CD4-positive, alpha-beta T cell treated with Interleukin-17A for 1 hour (primary cell): ENCODE data around the gene KMT2E.
"Not testable (repeated sequence)": the region's sequence is repeated elsewhere in the genome, so short reads cannot be mapped to it uniquely, and the experiment has no call there.

ENCODE experiments used
- DNase-seq: peaks from one replicate; pipeline ENCODE4 v3.0.0-alpha.2; 2020

KMT2E gene, protein sequence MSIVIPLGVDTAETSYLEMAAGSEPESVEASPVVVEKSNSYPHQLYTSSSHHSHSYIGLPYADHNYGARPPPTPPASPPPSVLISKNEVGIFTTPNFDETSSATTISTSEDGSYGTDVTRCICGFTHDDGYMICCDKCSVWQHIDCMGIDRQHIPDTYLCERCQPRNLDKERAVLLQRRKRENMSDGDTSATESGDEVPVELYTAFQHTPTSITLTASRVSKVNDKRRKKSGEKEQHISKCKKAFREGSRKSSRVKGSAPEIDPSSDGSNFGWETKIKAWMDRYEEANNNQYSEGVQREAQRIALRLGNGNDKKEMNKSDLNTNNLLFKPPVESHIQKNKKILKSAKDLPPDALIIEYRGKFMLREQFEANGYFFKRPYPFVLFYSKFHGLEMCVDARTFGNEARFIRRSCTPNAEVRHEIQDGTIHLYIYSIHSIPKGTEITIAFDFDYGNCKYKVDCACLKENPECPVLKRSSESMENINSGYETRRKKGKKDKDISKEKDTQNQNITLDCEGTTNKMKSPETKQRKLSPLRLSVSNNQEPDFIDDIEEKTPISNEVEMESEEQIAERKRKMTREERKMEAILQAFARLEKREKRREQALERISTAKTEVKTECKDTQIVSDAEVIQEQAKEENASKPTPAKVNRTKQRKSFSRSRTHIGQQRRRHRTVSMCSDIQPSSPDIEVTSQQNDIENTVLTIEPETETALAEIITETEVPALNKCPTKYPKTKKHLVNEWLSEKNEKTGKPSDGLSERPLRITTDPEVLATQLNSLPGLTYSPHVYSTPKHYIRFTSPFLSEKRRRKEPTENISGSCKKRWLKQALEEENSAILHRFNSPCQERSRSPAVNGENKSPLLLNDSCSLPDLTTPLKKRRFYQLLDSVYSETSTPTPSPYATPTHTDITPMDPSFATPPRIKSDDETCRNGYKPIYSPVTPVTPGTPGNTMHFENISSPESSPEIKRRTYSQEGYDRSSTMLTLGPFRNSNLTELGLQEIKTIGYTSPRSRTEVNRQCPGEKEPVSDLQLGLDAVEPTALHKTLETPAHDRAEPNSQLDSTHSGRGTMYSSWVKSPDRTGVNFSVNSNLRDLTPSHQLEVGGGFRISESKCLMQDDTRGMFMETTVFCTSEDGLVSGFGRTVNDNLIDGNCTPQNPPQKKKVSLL (N-terminal part only)

DNA sequence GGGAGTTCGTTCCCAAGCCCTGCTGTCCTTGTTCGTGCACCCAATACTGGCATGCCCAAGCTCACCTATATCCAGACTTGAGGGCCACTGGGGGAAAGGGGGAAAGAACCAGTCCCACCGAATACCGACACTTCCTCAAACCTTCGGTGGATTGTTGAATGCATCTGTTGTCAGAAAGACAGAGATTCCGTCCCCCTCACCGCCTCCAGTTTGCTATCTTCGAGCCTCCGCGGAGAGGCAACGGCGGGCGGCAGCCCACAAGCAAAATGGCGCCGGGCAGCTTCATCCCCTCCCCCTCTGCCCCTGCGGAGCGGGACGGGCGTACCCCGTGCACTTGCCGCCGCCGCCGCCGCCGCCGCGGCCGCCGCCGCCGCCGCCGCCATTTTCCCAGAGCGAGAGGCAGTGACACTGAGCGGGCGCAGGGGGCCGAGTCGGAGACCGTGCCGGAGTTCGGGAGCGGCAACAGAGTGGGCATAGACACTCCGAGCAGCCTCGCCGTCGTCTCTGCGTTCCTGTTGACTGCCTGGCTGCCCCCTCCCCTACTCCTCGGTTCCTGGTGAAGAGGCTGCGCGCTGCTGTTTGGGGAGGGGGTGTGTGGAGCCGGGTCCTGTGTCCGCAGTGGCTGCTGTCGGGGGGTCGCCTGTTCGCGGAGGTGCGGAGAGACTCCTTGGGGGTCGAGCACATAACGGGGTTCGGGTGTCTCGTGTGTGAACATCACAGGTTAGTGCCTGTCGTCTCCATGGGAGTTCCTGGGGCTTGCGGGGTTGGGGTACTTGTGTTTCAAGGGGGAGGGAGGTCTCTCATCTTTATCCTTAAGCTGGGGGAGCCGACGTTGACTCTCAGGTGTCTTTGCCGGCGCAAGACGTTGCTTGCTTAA lies at the start of gene KMT2E:
Gene KMT2E, plus strand, starts transcription at position 390 of the 877 bp plus-strand sequence. CDS start 26,748 bp downstream, outside the sequence.
- DNase-seq = peak; percentile 94

DNA sequence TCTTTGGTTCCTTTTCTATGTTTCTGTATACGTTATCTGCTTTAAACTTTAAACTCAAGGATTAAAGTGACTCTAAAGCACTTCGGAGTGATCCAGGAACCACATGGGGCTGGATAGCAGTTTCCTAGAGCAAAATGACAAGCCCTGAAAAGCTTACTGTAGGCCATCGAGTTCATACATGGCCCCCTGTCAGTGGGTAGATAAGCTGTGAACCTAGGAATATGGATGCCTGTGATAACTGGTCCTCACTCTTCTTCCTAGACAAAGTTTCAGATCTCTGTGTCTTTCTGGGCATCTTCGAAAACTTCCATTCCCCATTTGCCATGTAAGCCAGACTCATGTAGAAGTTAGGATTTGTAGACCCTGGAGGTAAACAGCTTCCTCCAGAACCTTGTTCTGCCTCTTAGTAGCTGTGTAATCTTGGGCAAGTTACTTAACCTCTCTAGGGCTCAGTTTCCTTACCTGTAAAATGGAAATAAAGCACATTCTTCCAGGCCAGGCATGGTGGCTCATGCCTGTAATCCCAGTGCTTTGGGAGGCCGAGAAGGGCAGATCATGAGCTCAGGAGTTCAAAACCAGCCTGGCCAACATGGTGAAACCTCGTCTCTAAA lies 49.3 kb upstream of the KMT2E start:
- no peak for DNase-seq

DNA sequence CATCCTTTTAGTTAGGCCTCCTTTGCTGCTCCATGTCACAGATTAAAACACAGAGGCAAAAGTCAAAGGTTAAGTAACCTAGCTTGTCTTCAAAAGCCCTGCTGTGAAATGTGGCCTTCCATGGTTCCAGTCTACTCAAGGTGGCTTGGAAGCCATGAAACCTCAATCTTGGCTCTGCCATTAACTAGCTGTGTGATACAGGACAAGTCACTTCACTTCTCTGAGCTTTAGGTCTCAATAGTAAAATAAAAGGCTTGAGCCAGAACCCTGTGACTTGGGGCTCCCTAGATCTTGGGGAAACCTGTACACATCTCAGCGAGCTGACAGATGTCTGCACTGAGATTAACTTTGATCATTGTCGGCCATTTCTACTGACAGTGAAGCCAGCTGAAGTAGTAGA lies 48.0 kb upstream of the KMT2E start:
- DNase-seq = no peak

DNA sequence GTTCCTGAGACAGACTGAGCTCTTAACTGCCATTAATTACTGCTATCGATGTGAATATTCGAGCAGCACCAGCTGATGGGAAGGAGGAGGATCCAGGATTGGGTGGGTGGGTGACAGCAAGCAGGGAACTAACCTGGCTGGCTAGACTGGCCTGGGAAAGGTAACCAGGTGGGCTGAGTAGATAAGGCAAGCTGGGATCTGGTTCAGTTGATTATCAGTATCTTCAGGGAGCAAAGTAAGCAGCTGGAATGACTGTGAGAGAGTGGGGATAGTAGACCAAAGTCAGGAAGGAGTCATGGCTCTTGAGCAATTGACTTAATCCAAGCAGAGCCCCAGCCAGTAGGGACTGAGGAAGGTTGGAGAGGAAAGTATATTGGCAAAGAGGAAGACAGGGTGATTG lies 46.9 kb upstream of the KMT2E start:
- no peak for DNase-seq

DNA sequence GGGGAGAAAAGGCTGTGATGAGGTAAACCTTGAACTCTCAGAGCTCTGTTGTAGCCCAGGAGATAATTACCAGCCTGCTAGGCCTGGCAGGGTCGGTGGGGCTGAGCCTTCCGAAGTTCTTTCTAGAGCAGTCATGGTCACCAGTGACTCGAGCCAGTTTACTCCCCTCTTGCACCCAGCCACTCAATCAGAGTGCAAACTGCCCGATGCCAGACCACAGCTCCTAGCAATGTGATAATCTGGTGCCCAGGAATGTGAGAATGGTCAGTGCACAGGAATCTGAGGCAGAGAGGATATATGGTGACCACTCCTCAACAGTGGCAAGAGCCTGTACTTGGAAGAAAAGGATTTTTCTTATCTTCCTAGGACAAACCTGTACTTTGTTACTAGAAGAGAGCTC lies 46.4 kb upstream of the KMT2E start:
- no peak for DNase-seq

DNA sequence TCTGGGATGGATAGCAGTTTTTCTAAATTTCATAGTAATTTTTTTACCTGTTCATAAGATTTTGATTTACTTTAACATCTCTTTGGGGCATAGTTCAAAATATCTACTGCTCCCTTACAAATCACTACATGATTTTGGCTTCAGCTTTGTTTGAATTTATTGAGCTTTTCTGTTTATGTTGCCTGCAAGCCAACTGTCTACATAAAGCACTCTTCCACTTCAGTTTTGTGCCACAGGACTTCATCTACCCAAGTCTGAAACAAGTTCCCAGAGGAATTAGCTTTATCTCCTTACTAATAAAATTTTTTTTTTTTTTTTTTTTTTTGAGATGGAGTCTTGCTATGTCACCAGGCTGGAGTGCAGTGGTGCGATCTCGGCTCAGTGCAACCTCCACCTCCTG lies 45.4 kb upstream of the KMT2E start:
- DNase-seq = no peak

DNA sequence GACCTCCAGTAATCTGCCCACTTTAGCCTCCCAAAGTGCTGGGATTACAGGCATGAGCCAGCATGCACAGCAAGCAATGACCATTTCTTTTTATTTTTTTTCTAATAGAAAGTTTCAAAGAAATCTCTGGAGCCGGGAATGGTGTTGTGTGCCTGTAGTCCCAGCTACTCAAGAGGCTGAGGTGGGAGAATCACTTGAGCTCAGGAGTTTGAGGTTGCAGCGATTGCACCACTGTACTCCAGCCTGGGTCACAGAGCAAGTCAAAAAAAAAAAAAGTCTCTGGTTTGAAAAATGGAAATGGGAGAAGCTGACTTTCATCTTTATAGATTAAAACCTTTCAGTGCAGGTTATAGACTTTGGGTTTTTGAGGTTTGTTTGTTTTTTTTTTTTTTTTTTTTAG lies 44.8 kb upstream of the KMT2E start:
- DNase-seq = no peak

DNA sequence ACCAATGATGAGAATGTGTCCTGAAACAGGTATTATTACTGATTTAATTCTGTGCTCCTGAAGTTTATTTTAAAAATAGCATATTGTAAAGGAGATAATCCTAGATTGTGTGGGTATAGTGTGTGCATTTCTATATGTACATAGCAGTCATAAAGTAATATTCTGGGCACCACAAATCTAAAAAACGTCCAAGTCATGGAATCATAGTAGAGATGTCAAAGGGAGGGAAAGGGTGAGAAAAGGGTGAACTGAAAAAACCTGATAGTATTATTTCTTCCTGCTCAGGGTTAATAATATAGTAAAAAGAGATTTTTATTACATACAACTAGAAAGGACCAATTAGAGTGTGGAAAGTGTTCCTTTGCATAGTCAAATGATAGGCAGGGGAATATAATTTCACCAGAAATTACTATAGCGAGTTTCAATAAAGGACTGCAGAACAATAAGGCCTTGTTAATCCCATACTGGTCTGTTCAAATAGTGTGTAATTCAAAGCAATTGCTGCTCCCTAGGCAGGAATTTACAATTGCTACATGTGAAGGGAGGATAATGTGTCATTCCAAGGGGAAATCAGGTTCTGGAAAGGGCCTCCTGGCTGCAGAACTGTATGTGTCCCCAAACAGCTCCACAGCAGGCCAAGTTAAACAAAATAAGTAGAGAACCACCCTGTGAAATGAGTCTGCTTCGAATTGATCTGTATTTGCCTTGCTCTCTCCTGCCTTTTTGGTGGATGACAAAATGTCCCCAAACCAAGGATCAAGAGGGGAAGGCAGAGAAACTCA lies 42.5 kb upstream of the KMT2E start:
- DNase-seq = no peak

DNA sequence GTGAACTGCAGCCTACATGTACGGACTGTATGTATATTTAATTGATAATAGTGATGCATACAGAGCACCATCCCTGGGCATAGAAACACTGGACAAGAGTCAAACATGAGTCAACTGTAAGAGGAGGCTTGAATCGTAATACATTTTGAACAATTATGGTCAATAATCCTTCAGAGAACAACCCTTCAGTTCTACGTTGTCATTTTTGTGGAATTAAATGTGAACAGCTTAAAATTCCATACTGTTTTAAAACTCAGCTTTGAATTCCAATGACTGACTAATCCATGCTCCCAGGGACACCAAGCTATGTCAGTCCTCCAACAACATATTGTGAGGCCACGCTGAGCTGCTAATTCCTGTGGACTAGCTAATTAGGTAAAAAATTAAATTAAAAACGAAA lies 41.5 kb upstream of the KMT2E start:
- no peak for DNase-seq

DNA sequence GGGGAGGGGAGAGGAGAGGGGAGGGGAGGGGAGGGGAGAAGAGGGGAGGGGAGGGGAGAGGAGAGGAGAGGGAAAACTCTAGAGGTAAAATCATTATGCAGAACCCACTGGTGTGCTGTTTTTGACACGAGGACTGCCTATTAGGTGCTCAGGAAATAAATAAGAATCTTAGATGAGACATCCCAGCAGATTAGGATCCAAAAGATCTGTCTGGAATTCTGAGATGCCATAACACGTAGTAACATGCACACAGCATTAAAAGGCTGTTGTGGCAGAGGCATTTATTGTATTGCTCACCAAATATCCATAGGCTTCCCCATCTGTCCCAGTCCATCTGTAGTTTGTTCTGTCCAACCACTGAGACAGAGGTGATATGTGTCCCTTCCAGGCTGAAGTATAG lies 40.8 kb upstream of the KMT2E start:
- no peak for DNase-seq

DNA sequence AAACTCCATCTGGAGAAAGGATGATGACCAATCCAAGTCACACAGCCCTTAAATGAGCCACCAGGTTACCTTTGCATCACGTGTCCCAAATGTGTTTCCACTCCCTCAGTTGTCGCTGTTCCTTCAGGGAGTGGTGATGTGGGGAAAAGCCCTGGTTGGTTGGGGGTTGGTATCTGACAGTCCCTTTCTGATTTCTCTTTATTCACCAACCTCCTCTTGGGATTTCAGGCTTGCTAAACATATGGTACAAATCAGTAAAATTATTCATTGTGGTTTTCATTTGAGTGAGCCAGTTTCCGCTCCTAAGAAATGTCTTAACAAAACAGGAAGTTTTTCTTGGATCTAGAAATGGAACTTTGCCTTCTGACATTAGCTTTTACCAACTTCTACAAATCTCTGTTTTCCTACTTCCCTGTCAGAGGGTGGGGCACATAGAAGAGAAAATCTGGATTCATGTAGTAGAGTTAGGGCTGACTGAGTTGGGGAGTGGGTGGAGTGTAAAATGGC lies 40.0 kb upstream of the KMT2E start:
- no peak for DNase-seq

DNA sequence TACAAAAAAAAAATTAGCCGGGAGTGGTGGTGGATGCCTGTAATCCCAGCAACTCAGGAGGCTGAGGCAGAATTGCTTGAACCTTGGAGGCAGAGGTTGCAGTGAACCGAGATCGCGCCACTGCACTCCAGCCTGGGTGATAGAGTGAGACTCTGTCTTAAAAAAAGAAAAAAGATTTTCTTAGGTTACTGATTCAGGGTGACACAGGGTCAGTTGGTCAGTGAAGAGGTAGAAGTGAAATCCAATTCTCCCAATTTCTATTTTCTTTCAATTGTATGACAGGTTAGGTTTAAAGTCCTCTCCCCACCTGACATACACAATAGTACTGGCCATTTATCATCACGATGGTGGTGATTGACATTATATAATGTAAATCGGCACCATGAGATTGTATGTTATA lies 38.5 kb upstream of the KMT2E start:
- not testable (repeated sequence) for DNase-seq

DNA sequence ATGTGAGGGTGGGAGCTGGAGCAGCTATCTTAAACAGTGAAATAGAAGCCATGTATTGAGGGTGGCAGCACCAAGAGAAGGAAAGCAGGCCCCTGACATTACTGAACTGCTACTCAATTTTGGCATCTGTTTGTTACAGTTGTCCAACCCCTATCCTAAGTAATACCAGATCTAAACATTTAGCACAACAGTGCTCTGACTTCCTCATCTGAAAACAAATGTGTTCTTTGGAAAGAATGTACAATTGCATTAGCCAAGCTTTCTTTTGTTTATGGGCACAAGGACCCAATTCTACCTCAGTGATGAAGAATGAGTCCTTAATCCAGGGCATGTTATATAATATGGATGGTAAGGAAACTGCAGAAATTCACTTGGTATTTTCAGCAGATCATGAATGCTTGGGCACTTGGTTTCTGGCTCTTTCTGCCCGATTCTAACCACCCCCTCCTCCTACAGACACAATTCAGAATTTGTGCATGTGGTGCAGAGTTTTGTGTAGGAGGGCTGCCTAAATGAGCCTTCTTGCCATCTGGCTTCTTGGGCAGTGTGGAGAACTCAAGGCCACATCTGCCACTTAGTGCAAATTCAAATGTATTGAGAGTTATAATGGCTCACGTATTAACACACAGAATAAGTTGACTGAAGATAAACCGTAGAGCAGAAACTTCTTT lies 36.9 kb upstream of the KMT2E start:
- DNase-seq = no peak

DNA sequence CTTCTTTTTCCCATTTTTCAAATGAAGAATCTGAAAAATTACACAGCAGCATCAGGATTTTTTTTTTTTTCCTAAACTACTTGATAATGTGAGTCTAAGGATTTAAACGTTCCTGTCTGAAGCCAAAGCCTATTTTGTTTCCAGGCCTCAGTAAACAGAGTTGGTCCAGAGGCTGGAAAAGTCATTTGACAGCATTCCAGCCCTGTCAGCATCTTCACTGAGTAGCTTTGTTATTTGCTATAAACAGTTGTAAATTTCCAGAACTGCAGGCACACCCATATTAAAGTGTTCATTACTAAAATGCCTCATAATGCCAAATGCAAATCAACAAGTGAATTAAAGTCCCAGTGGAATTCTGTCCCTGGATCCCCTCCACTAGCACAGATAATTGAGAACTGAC lies 35.5 kb upstream of the KMT2E start:
- no peak for DNase-seq

DNA sequence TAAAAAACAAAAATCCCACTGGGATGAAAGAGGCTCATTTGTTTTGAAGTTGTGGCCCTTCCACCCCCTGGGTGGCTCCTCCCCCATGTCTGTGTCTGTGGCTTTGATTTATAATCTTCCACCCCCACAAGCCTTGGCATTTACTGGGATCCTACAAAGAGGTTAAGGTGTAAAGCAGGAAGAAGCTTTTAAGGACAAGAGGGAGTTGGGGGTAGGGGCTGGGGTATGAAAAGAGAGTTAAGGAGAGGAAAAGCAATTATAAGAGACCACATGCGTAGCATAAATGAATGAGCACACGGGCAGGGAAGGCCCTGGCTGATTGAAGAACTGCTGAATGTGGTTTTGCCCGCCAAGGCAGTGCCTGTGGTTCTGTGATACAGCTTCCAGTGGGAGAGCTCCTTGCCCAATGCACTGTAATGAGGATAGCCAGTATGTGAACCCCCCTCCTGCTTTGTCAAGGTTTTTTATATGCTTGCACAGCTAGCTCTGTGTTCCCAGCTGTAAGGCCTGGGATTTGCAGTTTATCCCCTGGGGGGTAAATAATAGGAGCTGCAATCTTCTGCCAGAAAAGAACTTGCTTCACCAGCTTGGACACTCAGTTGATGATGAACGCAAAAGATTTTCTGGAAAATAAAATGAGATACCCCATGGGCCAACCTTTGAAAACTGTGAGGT lies 34.7 kb upstream of the KMT2E start:
- DNase-seq = no peak

DNA sequence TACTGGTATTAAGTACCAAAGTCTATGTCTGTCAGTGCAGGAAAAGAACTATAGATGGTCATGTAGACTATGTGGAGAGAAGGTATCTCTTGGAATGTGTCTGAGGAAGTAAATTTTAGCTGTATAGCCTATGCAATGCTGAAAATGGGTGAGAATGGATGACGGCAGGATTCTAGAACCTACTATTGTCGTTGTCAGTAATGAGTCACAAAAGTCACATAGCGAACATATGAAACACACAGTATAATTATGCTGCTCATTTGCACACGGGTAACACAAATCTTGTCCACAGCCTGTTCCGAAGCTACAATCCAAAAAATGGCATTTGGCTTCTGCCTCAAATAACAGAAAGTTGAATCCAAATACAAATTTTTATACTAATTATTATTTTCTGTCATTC lies 33.6 kb upstream of the KMT2E start:
- no peak for DNase-seq

DNA sequence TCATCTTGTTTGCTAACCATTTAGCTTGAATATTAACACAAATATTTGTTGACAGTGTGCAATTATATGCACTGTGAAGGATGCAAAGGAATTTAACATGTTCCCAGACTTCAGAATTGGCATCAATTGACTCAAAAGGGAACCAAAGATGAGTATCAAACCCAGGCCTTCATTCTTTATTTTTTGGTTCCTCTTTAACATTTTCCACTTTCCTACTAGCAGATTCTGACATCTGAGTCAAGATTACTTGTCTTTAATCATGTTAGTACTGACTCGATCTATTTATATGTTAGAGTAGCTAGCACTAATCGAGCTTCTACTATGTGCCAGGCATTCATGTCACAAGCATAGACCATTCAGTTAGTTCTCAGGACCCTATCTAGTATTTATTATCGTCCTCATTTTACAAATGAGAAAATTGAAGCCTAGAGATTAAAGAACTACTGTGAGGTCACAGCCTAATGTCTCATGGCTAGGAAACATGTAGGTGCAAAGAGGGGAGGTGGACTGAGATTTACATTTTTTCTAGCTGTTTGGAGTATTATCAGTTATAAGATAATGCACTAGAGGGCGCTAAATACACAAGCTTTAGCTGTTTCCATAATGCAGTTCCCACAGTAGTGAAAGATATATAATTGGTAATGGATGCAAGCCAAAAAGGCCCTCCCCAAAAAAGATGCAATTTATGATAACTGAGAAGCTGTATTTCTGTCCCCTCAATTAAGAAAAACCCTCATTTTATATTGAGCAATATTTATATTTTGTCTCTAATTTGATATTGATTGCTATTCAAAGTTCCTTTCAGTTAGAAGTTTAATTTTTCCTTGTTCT lies 32.9 kb upstream of the KMT2E start:
- peak; percentile 84 for DNase-seq

DNA sequence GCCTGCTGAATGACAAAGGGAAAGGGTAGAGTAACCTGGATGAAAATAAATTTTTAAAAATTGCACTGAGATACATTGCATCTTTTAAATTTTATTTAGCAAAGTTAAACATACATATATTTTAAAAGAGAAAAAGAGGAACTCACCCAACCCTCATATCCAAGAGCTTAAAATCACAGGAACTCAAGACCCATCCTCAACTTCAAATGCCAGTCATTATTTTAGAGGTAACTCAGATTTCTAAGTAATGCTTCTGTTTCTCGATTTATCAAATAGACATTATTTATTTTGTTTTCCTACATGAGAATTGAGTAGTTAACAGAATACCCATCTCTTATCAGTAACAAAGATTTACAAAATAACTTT lies 32.4 kb upstream of the KMT2E start:
- no peak for DNase-seq
